Stomach (tissue), 4 donors: ENCODE measurements around the gene NRF1.

Experiments used
- CTCF ChIP-seq, 7 experiments: fragments of 450-650 bp in 4 of 7; fragments of 200-600 bp in 3 of 7; sonication (generic) in 3 of 7; IDR thresholded peaks; one replicate each; pipeline ENCODE4 v1.5.1; 2016 to 2019; ENCODE audit warnings: antibody characterized with exemption in 7 of 7, control low read depth in 2 of 7, mild to moderate bottlenecking in 1 of 7
- EP300 ChIP-seq: sonication (generic); formaldehyde crosslinking; IDR thresholded peaks from one replicate; pipeline ENCODE4 v1.6.1; 2017; ENCODE audit warnings: antibody characterized with exemption

GRCh38 chr7:129646369-129647021 is 35.0 kb downstream of the NRF1 start:
- TF ChIP-seq CTCF (IDR thresholded peaks at IDR 0.05) (no peak), EP300 (no peak)
